Neutrophil (primary cell): ENCODE data around the gene XRN2.

Experiments used
- H3K27ac ChIP-seq: fragments of 200-600 bp; sonication (generic); 2 replicates; pipeline ENCODE4 v1.5.1; 2016; ENCODE audit warnings: mild to moderate bottlenecking, moderate library complexity
- H3K27me3 ChIP-seq: fragments of 200-600 bp; sonication (generic); 2 replicates; pipeline ENCODE4 v1.6.0; 2016; ENCODE audit warnings: mild to moderate bottlenecking
- H3K36me3 ChIP-seq: fragments of 200-600 bp; sonication (generic); 2 replicates; pipeline ENCODE4 v1.5.1; 2017
- H3K4me1 ChIP-seq, 2 experiments: fragments of 200-600 bp in 1 of 2; sonication (generic) in 1 of 2; 1 replicate in 1 of 2; 2 replicates in 1 of 2; pipeline versions ENCODE4 v1.5.1 to v1.6.1; 2013 to 2016; ENCODE audit warnings: low read depth in 1 of 2, low read length in 1 of 2, mild to moderate bottlenecking in 1 of 2, moderate library complexity in 1 of 2; ENCODE audit not compliant: control insufficient read depth in 1 of 2, insufficient read depth in 1 of 2
- H3K4me3 ChIP-seq, 2 experiments: fragments of 200-600 bp in 1 of 2; sonication (generic) in 1 of 2; 1 replicate in 1 of 2; 2 replicates in 1 of 2; pipeline ENCODE4 v1.5.1; 2013 to 2016; ENCODE audit warnings: low read depth in 1 of 2, low read length in 1 of 2, mild to moderate bottlenecking in 1 of 2, moderate library complexity in 1 of 2
- H3K9me3 ChIP-seq: fragments of 200-600 bp; sonication (generic); 2 replicates; pipeline ENCODE4 v1.5.1; 2016
- TF ChIP-seq, protein P1 (sequence below): fragments of 200-600 bp; sonication (generic); IDR thresholded peaks from 2 replicates; pipeline ENCODE4 v1.5.1; 2016; ENCODE audit warnings: antibody characterized with exemption

The XRN2 gene

DNA sequence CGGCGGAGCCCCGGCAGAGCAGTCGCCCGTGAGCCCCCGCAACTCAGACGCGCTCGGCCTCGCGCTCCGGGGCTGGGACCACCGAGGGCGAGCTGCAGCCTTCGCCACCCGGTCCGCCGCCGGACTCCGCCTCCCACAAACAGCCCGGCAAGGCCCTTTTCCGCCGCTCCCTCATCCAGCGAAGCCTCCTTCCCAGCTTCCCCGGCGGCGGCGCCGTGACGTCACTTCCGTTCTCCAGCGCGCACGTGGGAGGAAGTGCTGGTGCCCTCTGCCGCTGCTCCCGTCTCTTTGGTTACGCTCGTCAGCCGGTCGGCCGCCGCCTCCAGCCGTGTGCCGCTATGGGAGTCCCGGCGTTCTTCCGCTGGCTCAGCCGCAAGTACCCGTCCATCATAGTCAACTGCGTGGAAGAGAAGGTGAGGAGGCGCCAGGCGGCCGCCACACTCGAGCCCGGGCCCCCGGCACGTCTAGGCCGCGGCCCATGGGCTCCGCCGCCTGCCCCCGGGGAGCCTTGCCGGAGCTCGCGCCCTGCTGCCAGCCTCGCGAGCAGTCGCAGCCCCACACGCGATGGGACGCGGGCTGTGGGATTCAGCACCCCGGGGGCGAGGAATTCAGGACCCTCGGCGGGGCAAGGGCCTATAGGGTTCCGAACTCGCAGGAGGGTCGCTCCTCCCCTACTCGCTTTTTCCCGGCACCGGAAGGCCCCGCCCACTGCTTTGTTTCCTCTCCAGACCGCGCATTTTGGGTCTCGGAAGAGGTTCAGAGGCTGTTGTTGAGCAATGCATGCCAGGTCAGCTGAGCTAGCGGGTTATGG lies at the start of gene XRN2:
XRN2 (plus strand) TSS at position 271 of the 811 bp plus-strand sequence; CDS start at position 339, 68 bp downstream.
- TF ChIP-seq, protein P1, sequence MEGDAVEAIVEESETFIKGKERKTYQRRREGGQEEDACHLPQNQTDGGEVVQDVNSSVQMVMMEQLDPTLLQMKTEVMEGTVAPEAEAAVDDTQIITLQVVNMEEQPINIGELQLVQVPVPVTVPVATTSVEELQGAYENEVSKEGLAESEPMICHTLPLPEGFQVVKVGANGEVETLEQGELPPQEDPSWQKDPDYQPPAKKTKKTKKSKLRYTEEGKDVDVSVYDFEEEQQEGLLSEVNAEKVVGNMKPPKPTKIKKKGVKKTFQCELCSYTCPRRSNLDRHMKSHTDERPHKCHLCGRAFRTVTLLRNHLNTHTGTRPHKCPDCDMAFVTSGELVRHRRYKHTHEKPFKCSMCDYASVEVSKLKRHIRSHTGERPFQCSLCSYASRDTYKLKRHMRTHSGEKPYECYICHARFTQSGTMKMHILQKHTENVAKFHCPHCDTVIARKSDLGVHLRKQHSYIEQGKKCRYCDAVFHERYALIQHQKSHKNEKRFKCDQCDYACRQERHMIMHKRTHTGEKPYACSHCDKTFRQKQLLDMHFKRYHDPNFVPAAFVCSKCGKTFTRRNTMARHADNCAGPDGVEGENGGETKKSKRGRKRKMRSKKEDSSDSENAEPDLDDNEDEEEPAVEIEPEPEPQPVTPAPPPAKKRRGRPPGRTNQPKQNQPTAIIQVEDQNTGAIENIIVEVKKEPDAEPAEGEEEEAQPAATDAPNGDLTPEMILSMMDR = peak; percentile 41
- H3K36me3 ChIP-seq = no peaks in the 10 kb centered on the region
- no peaks in the 10 kb centered on the region for H3K9me3 ChIP-seq
- H3K4me3 ChIP-seq = peak within 1 kb of the TSS; percentile 97 to 99
- H3K4me1 ChIP-seq = peaks cover 23 to 26% of the 10 kb centered on the region in 2 experiments
- H3K27me3 ChIP-seq = peaks cover 11% of the 10 kb centered on the region
- peak within 1 kb of the TSS; percentile 99 for H3K27ac ChIP-seq

DNA sequence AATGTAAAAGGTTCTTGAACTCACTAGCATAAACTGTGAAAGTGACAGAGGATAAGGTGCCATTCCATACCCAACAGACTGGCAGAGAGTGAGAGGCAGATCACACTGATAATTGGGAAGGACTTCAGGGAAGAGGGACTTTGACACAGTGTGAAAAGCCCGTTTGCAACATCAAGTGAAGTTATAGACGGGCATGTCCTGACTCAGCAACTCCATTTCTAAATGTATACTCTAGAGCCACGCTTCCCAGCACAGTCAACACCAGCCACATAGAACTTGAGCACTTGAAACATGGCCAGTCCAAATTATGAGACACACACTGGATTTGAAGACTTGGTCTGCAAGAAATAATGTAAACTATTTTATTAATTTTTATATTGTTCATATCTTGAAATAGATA lies 45.9 kb upstream of the XRN2 start:
- no peaks in the 10 kb centered on the region for H3K27me3 ChIP-seq
- H3K4me1 ChIP-seq = no peaks in the 10 kb centered on the region
- H3K9me3 ChIP-seq = no peaks in the 10 kb centered on the region
- H3K4me3 ChIP-seq = no peak overlapping the region
- H3K36me3 ChIP-seq = no peaks in the 10 kb centered on the region
- H3K27ac ChIP-seq = no peak overlapping the region
- TF ChIP-seq, protein P1 = no peak

GRCh38 chr20:21258411-21258810 lies 44.7 kb upstream of the XRN2 start:
- H3K36me3 ChIP-seq = no peaks in the 10 kb centered on the region
- no peaks in the 10 kb centered on the region for H3K9me3 ChIP-seq
- no peak overlapping the region for H3K4me3 ChIP-seq
- H3K27ac ChIP-seq = no peak overlapping the region
- TF ChIP-seq, protein P1 = no peak
- no peaks in the 10 kb centered on the region for H3K4me1 ChIP-seq
- H3K27me3 ChIP-seq = no peaks in the 10 kb centered on the region

- Histone ChIP-seq H3K4me3 (no peak overlapping the region), H3K27me3 (no peaks in the 10 kb centered on the region), H3K27ac (no peak overlapping the region), H3K36me3 (no peaks in the 10 kb centered on the region), H3K4me1 (no peaks in the 10 kb centered on the region), H3K9me3 (no peaks in the 10 kb centered on the region)
- TF ChIP-seq, protein P1 = no peak
Observed at GRCh38 chr20:21259346-21259745, 43.8 kb upstream of the XRN2 start.

DNA sequence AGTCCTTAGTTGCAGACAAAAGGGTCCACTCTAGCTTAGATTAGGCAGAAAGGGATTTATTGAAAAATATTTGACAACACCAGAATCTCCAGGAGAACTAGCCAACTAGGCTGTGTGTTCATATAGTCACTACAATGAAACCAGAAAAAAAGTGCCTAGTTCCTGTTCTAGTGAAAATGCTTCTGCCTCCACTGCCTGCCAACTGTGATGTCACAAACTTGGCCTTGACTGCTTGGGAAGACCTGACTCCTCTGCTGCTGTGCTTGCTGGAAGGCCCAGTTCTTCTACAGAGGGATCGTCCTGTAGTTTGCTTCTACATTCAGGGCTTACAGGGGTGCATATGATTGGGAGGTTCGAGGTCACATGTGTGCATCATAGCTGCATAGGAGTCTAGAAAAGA lies 40.3 kb upstream of the XRN2 start:
- no peaks in the 10 kb centered on the region for H3K9me3 ChIP-seq
- H3K36me3 ChIP-seq = no peaks in the 10 kb centered on the region
- no peak overlapping the region for H3K4me3 ChIP-seq
- no peaks in the 10 kb centered on the region for H3K27me3 ChIP-seq
- H3K27ac ChIP-seq = no peak overlapping the region
- no peaks in the 10 kb centered on the region for H3K4me1 ChIP-seq
- TF ChIP-seq, protein P1 = no peak
